Measurements from ENCODE around the gene RAB8B.

RAB8B gene

DNA sequence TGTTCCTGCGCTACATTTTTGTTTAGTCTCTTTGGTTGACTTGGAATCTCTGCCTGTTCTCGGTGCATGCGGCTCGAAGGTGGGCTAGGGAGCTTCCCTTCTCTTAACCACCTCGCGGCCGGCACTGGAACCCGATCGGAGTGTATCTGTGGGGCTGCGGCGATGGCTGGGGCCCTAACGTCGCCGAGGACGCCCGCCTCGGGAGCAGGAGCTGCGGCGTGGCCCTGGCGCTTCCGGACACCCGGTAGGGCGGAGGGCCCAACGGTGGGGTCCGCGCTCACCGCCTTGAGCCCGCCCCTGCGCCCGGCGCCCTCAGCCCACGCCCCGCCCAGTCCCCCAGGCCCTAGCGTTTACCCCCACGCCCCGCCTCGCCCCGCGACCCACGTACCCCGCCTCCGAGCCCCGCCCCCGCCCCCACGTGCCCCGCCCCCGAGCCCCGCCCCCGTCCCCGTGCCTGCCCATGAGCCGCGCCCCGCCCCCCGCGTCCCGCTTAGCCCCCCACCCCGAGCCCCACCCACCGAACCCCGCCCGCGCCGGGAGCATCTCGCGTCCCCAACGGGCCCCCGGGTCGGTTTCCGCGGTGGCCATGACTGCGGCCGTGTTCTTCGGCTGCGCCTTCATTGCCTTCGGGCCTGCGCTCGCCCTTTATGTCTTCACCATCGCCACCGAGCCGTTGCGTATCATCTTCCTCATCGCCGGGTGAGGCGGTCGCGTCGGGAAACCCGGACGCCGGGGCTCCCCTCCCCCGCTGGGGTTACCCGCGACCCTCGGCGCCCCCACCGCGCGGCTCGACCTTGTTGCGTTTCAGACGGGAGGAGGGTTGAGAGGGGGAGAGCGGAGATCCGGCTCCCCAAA lies 87.9 kb downstream of the RAB8B start, which contains the start of gene APH1B:
Gene APH1B (plus strand): TSS at position 568 of the 855 bp plus-strand sequence. CDS start 19 bp downstream, at position 587.
- DNase-seq, result peak; percentile 9 to 56

- DNase-seq, result no peak
Measured at GRCh38 chr15:63277893-63278456, 88.6 kb downstream of the RAB8B start.

DNA sequence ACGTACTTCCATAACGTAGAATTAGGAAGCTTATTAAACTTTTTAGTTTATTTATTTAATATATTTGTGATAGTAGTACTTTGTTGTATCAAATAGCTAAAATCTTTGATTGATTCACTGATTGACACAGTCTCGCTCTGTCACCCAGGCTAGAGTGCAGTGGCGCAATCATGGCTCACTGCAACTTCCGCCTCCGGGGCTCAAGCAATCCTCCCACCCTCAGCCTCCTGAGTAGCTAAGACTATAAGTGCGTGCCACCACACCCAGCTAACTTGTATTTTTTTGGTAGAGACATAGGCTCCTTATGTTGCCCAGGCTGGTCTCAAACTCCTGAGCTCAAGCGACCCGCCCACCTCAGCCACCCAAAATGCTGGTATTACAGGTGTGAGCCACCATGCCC lies 93.7 kb downstream of the RAB8B start:
- no peak for DNase-seq

- no peak for DNase-seq
Measured at GRCh38 chr15:63284335-63284734, 94.9 kb downstream of the RAB8B start.

- no peak for DNase-seq
Measured at GRCh38 chr15:63287109-63287508, 97.7 kb downstream of the RAB8B start.

GRCh38 chr15:63288342-63288741 lies 98.9 kb downstream of the RAB8B start:
- DNase-seq, result no peak

DNA sequence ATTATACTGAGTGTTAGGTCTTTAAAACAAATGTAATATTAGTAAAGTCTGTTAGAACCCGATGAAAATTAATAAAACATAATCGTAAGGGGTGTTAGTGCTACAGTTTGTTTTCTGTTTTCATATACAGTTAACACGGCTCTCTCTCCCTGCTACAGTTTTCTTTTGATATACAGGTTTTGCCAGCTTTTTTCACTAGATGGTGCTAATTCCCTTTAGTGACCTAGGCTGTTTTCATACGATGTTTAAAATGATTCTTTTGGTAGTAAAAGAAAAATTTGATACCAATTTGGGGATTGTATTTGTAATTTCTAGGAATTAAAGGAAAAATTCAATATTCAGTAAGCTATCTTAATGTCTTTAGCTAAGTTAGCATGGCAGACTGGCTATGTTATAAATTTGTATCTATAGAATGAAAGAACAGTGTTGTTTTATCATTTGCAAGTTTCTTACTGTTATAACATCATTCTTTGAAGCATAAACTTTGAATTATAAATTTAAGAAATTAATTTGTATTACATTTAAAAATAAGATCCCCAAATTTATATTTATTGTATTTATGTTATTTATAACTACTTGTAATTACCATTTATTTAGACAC lies 99.5 kb downstream of the RAB8B start:
- DNase-seq, result peak; percentile 19 to 35

GRCh38 chr15:63291507-63291906 lies 102.1 kb downstream of the RAB8B start:
- DNase-seq, result no peak

DNA sequence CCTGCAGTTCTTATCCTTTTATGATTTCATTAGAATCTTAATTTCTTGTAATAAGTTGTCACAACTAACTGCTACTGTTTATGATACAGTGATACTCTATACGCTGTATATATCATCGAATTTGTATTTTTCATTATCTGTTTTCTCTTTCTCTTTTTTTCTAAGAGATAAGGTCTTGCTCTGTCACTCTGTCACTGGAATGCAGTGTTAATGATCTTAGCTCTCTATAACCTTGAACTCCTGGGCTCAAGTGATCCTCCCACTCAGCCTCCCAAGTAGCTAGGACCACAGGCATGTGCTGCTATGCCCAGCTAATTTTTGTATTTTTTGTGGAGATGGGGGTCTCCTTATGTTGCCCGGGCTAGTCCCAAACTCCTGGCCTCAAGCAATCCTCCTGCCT lies 102.8 kb downstream of the RAB8B start:
- no peak for DNase-seq

- no peak for DNase-seq
Measured at GRCh38 chr15:63292771-63293170, 103.4 kb downstream of the RAB8B start.

DNA sequence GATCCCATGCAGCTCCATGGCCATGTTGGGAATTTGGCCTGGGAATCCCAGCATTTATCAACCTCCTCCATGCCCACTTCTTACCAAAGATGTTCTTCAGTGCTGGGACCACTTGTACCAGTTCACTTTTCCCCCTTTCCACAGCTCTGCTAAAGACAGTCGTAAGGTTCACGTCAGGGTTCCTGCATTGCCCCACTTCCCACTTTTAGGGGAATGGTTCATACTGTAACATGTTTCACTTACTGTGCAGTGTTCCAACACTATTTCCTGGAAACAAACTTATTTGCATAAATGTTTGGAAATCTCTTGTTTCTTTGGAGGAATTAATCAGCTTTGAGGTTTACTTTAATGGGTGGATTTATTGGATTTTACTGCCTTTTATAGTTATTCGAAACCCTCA lies 105.0 kb downstream of the RAB8B start:
- no peak for DNase-seq

DNA sequence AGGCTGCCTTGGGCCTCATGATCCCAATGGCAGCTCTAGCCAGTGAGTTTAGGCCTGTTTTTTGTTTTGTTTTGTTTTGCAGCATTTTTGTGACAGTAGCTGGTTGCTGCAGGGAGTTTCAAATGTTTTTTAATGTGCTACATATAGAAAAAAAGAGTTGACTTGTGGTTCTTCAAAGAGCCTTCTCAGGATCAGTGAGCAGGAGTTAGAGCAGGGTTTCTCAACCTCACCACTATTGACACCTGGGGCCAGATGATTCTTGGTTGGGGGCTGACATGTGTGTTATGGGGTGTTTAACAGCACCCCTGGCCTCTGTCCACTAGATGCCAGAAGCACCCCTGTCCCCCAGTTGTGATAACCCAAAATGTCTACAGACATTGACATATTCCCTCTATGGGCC lies 105.9 kb downstream of the RAB8B start:
- DNase-seq, result no peak

DNA sequence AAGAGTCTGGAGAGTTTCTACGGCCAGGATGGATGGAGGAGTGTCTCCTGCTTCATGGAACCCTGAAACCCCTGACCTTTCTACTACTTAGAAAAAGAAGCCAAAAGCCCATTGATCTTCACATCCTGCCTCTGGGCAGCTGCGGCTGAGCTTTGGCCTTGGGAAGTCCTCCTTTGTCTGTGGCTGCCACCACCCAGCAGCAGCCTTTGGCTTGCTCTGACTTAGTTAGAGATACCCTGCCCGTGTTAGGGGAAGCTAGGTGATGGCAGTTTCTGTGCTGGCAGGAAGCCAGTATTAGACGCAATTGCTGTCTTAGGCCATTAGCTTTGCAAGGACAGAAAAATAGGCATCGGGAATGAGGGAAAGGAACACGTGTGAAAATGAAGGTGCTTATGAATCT lies 106.8 kb downstream of the RAB8B start:
- peak; percentile 17 to 33 for DNase-seq

- no peak for DNase-seq
Measured at GRCh38 chr15:63299943-63300575, 110.7 kb downstream of the RAB8B start.

- no peak for DNase-seq
Measured at GRCh38 chr15:63301088-63301487, 111.7 kb downstream of the RAB8B start.

DNA sequence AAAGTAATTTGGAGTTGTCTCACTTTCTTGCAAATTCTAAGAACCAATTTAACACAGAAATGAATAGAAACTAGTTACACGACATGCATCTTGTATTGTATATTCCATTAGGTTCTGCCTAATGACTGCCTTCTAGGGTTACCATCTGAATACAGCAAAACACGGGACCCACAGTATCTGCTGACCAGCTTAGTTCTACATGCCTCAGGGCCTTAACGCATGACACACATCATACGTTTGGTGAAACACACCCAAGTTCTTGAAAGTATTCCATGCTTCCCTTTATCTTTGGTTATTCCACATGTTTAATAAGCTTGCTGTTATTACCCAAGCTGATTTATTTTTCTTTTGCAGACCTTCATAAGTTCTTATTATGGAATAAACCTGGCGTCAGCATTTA lies 115.9 kb downstream of the RAB8B start:
- DNase-seq, result no peak

DNA sequence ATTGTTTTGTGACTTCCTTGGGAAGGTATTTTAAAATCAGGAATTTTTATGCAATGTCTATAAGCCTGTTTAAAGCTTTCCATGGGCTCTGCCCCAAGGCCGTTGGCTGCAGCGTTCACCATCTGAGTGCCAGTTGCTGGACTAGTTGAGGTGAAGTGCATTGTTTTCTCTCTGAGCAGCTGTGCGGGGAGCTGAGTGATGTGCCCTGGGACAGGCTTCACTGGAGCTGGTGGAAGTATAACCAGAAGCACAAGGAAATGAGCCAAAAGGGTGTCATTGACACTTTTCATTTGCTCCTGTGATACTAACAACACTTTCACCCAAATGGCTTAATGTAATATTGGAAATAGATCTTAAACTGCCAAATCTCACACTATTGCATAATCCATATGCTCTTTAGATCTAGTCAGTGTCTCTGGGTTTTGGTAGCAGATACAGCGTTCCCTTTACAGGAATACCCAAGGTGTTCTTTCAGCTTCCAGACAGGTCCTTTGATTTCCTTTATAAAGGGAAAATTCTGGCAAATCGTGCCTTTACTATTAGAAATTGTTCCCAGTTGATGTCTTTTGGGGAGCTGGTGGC lies 117.2 kb downstream of the RAB8B start:
- DNase-seq, result no peak

DNA sequence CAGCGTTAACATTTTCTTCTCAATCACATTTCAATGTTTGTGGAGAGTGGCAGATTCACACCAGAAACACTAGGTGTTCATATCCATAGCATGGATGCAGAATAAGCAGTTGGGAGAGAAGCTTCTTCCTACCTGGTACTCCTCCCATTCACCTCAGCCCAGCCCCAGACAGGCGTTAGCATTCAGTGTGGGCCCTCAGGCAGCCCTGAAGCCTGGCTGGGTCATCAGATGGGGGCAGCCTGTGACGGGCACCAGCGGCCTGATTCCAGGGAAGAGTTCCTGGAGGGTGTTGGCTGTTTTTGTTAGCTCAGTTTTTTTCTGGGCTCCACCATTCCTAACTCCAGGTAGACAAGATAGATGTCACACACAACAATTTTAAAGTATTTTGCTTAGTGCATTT lies 119.1 kb downstream of the RAB8B start:
- no peak for DNase-seq

DNA sequence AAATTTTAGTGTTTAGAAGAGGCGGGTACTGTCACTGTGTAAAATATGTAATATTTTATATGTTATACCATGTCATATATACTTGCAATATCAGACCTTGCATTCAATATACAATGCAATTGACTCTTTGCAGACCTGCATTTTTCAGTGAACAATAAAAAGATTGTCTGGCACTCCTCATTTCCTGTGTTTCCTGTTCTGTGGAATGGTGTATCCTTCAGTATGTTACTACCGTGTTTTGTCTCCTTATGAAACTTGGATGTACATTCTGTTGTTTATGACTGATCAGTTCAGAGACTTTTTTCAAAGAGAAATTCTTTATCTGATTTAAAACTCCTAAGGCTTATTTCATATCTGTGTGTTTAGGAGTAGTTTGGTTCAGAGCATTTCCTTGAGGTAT lies 119.5 kb downstream of the RAB8B start:
- no peak for DNase-seq

DNA sequence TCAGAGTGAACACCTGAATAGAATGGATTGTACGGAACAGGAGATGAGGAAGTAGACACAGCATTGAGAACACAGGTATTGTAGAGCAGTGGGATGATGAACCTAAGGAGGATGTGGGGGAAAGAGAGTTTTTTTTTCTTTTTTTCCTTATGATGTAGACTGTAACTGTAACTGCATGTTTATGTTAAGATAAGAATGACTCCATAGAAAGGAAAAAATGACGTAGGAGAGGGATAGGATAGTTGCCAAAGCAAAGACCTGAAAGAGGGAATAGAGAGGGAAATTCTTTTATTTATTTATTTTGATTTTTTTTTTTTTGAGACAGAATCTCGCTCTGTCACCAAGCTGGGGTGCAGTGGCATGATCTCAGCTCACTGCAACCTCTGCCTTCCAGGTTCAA lies 121.2 kb downstream of the RAB8B start:
- no peak for DNase-seq

- no peak for DNase-seq
Measured at GRCh38 chr15:63312286-63312685, 122.9 kb downstream of the RAB8B start.

- no peak for DNase-seq
Measured at GRCh38 chr15:63313825-63314224, 124.4 kb downstream of the RAB8B start.

DNA sequence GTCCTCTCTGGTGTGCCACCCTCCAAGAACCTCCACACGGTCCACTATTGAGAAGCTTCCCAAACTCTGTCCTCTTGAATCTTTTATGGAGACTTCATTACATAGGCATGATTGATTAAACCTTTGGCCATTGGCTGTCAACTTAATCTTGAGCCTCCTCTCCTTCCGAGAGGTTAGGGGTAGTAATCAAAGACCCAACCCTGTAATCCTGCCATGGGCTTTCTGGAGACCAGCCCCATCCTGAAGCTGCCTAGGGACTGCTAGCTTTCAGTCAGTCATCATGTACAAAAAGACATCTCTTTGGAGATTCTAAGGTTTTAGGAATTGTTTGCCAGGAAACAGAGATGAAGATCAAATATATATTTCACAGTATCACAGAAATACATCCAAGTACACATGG lies 125.0 kb downstream of the RAB8B start:
- DNase-seq, result no peak
